Measurements from ENCODE around the gene GPR4. TPM values are rescaled to one million over a fixed set of nuclear protein-coding genes. Genes with fewer than 3 reads are reported as not detected.

The GPR4 gene
- total and polyA plus RNA-seq, 10 donors = 0.33 to 5.6 (median 3.7) TPM

DNA sequence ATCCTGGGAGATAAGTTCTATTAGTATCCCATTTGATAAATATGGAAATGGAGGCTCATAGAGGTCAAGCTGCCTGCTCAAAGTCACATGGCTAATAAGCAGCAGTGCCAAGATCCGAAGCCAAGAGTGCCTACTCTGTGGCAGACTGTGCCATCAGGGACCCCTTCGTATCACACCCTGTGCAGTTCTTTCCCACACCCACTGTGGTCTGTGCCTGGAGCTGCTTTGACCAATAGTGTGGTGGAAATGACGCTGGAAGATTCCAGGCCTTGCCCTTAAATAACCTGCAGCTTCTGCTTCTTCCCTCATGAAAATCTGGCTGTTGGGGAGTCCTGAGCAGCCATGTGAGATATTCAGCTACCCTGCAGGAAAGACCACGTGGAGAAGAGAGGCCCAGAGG, 27.5 kb downstream of the GPR4 start:
- Histone ChIP-seq H3K27ac (peak overlapping the region in 2 of 8 donors; percentile 3 to 12), H3K4me1 (peaks cover 0 to 36% (median 10%) of the 10 kb centered on the region in 6 donors), H3K36me3 (peaks cover 0 to 4% (median 1%) of the 10 kb centered on the region in 6 donors), H3K27me3 (replicated peaks in 1 of 7) (no peaks in the 10 kb centered on the region), H3K4me3 (no peak overlapping the region), H3K9me3 (no peaks in the 10 kb centered on the region)
- TF ChIP-seq, protein P1, sequence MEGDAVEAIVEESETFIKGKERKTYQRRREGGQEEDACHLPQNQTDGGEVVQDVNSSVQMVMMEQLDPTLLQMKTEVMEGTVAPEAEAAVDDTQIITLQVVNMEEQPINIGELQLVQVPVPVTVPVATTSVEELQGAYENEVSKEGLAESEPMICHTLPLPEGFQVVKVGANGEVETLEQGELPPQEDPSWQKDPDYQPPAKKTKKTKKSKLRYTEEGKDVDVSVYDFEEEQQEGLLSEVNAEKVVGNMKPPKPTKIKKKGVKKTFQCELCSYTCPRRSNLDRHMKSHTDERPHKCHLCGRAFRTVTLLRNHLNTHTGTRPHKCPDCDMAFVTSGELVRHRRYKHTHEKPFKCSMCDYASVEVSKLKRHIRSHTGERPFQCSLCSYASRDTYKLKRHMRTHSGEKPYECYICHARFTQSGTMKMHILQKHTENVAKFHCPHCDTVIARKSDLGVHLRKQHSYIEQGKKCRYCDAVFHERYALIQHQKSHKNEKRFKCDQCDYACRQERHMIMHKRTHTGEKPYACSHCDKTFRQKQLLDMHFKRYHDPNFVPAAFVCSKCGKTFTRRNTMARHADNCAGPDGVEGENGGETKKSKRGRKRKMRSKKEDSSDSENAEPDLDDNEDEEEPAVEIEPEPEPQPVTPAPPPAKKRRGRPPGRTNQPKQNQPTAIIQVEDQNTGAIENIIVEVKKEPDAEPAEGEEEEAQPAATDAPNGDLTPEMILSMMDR (IDR thresholded peaks at IDR 0.05 in 8 of 11, conservative IDR thresholded peaks at IDR 0.05 in 3 of 11) = no peak
- TF ChIP-seq POLR2AphosphoS5 (IDR thresholded peaks at IDR 0.05) = no peak
- no peak for TF ChIP-seq POLR2A (IDR thresholded peaks at IDR 0.05)
- DNase-seq = no peak
- WGBS, 5 donors = 80 to 91% (median 90%) methylated on average over 3 to 4 of the region's 4 CpGs
- intact Hi-C loops (cut with DNase I; ENCODE audit: low total_unique reads) = no loop called here

DNA sequence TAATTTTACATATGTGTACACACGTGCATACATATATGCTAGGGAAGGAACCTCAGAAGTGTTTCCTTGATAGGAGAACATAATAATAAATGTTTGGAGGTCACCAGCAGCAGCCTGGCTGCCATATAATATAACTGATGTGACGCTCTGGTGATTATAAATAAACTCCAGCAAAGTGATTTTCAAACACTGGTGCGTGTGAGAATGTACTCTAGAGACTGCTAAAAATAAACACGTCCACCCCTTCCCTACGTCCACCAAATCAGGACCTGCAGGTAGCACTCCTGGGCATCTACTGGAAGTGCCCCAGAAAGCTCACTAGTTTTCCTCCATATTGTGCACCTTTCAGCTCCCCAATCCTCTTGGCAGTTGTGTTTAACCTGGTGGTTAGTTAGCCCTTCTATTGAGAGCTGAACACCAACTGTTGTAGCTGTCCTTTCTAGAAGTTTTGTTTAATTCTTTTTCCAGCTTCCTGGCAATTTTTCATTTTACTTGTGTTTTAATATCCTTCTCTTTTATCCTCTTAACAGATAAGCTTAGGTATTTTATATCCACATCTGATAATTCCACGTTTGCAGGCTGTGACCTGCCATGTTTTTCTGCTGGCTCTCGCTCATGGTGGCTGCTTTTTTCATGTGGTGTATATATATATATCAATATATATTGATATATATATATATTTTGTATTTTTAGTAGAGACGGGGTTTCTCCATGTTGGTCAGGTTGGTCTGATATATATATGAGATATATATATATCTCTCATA, 30.4 kb downstream of the GPR4 start:
- WGBS, 5 donors = 90 to 92% (median 91%) methylated on average over 8 of the region's 8 CpGs
- Histone ChIP-seq H3K36me3 (peaks cover 0 to 13% (median 1%) of the 10 kb centered on the region in 6 donors), H3K9me3 (no peaks in the 10 kb centered on the region), H3K27me3 (replicated peaks in 1 of 7) (no peaks in the 10 kb centered on the region), H3K4me1 (peaks cover 0 to 26% (median 9%) of the 10 kb centered on the region in 6 donors), H3K27ac (no peak overlapping the region), H3K4me3 (no peak overlapping the region)
- TF ChIP-seq POLR2AphosphoS5 (IDR thresholded peaks at IDR 0.05) = no peak
- intact Hi-C loops (cut with DNase I; ENCODE audit: low total_unique reads) = no loop called here
- DNase-seq = no peak

DNA sequence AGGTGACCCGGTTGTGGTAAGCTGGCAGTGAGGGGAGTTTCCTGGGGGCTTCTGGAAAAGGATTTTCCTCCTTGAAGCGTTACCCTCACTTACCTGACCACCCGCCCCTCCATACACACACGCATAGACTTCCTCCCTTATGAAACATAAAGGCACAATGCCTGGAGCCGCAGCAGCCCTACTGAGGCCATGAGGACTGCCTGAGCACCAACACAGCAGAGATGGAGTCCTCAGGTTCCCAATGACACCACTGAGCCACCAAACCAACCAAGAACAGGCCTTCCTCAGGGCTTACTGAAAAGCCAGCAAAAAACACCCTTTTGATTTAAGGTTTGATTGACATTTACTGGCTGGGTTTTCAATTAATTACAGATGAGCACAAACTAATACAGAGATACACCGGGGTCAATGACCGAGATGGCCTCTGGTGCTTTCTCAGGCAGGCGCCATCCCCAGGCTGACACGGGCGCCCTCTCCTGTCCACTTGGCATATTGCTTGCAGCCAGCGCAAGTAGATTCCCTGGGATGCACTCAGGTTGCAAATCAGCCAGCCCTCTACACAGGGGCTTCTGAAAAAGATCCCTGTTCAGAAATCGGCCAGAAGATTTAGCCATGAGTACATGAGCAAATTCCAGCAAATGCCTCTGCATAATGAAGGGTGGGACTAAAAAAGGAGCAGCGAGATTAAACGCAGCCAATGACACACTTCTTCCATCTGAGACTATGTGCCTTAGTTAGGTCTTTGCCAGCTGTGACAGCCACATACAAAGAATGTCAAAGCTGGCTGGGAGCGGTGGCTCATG, 32.2 kb downstream of the GPR4 start:
- peak; percentile 89 for DNase-seq
- Histone ChIP-seq H3K4me1 (peaks cover 0 to 22% (median 11%) of the 10 kb centered on the region in 6 donors), H3K27me3 (replicated peaks in 1 of 7) (no peaks in the 10 kb centered on the region), H3K36me3 (peaks cover 0 to 13% (median 1%) of the 10 kb centered on the region in 6 donors), H3K9me3 (no peaks in the 10 kb centered on the region), H3K27ac (peak overlapping the region in 1 of 8 donors; percentile 7), H3K4me3 (no peak overlapping the region)
- intact Hi-C loops (cut with DNase I; ENCODE audit: low total_unique reads) = no loop called here
- peak in 2 of 3 donors; percentile 49 to 57 for TF ChIP-seq POLR2AphosphoS5 (IDR thresholded peaks at IDR 0.05)
- TF ChIP-seq, protein P1 (IDR thresholded peaks at IDR 0.05 in 8 of 11, conservative IDR thresholded peaks at IDR 0.05 in 3 of 11) = peak; percentile 17 to 86 (median 80)
- TF ChIP-seq POLR2A (IDR thresholded peaks at IDR 0.05) = no peak
- WGBS, 5 donors = 64 to 73% (median 67%) methylated on average over 15 of the region's 15 CpGs

DNA sequence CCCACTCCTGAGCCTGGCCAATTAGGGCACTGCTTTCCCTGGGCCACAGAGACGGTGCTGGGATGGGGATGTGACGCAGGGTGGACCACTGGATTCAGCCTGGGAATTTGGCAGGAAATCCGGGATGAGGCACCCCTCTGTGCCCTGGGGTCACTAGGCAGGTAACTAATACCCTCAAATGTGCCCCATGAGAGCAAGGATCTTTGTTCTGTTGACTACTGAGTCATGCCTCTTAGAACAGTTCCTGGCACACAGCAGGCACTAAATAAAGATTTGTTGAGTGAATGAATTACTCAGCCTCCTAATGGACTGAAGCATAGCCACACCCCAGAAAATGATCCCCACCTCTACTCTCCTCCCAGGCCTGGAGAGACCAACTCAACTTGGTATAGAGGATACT, 33.3 kb downstream of the GPR4 start:
- H3K27ac ChIP-seq = no peak overlapping the region
- DNase-seq = no peak
- no peaks in the 10 kb centered on the region for H3K9me3 ChIP-seq
- no peaks in the 10 kb centered on the region for H3K27me3 ChIP-seq (replicated peaks in 1 of 7)
- intact Hi-C loops (cut with DNase I; ENCODE audit: low total_unique reads) = no loop called here
- TF ChIP-seq, protein P1 (IDR thresholded peaks at IDR 0.05 in 8 of 11, conservative IDR thresholded peaks at IDR 0.05 in 3 of 11) = no peak
- no peak for TF ChIP-seq POLR2A (IDR thresholded peaks at IDR 0.05)
- TF ChIP-seq POLR2AphosphoS5 (IDR thresholded peaks at IDR 0.05) = no peak
- peaks cover 0 to 13% (median 1%) of the 10 kb centered on the region in 6 donors for H3K36me3 ChIP-seq
- no peak overlapping the region for H3K4me3 ChIP-seq
- peaks cover 0 to 29% (median 20%) of the 10 kb centered on the region in 6 donors for H3K4me1 ChIP-seq
- WGBS, 5 donors = 84 to 94% (median 85%) methylated on average over 3 of the region's 3 CpGs
